SK-N-SH (cell line): ENCODE measurements around the gene PIPOX. TPM values are rescaled to one million over a fixed set of nuclear protein-coding genes. Genes with fewer than 3 reads are reported as not detected.

Experiments
- CTCF ChIA-PET: fragments of 300-600, 350-600 bp; formaldehyde crosslinking; extraction: SDS; loops from one replicate; lab custom pipeline; 2021; lab: Yijun Ruan, JAX
- POLR2A ChIA-PET: fragments of 350-600 bp; sonication (Branson Sonifier 250); formaldehyde crosslinking; extraction: SDS; loops from one replicate; lab custom pipeline; 2020; ENCODE audit warnings: antibody characterized with exemption, inconsistent platforms; lab: Yijun Ruan, JAX
- DNase-seq: peaks from one replicate; pipeline ENCODE4 v3.0.0; 2012
- H2AFZ ChIP-seq: fragments of 200-600 bp; sonication (generic); 2 replicates; pipeline ENCODE4 v1.8.1; 2016; ENCODE audit warnings: antibody characterized with exemption, mild to moderate bottlenecking, low read depth
- H3F3A ChIP-seq: fragments of 200-600 bp; sonication (generic); replicated peaks from 2 replicates; pipeline ENCODE3; 2016; ENCODE audit warnings: antibody characterized with exemption, mild to moderate bottlenecking; ENCODE audit not compliant: insufficient read depth
- H3K27ac ChIP-seq, 2 experiments: fragments of 200-500 bp in 1 of 2; fragments of 200-600 bp in 1 of 2; sonication (Bioruptor generic) in 1 of 2; sonication (generic), shearing (Covaris generic) in 1 of 2; 2 replicates each; pipeline versions ENCODE4 v1.5.1 to v1.6.1; 2014 to 2016; ENCODE audit warnings: low read depth in 2 of 2, inconsistent platforms in 1 of 2, low read length in 1 of 2, mild to moderate bottlenecking in 1 of 2, mixed read lengths in 1 of 2
- H3K27me3 ChIP-seq: fragments of 200-600 bp; sonication (generic), shearing (Covaris generic); 2 replicates; pipeline ENCODE4 v1.6.1; 2016; ENCODE audit warnings: mixed run types; ENCODE audit not compliant: insufficient read depth
- H3K36me3 ChIP-seq, 2 experiments: fragments of 200-500 bp in 1 of 2; fragments of 200-600 bp in 1 of 2; sonication (Bioruptor generic) in 1 of 2; sonication (generic) in 1 of 2; replicated peaks in 1 of 2; 2 replicates each; pipeline versions ENCODE3 to v1.5.1; 2014 to 2016; ENCODE audit warnings: low read length in 1 of 2, mild to moderate bottlenecking in 1 of 2; ENCODE audit not compliant: insufficient read depth in 2 of 2, control insufficient read depth in 1 of 2
- H3K4me1 ChIP-seq, 2 experiments: fragments of 200-500 bp in 1 of 2; fragments of 200-600 bp in 1 of 2; sonication (Bioruptor generic) in 1 of 2; sonication (generic), shearing (Covaris generic) in 1 of 2; 2 replicates each; pipeline versions ENCODE4 v1.5.1 to v1.6.1; 2014 to 2016; ENCODE audit warnings: low read depth in 1 of 2, low read length in 1 of 2, mixed run types in 1 of 2; ENCODE audit not compliant: insufficient read depth in 2 of 2, control insufficient read depth in 1 of 2
- H3K4me2 ChIP-seq: fragments of 200-600 bp; sonication (generic), shearing (Covaris generic); 2 replicates; pipeline ENCODE4 v1.6.1; 2017; ENCODE audit warnings: mixed run types
- H3K4me3 ChIP-seq, 2 experiments: fragments of 200-500 bp in 1 of 2; fragments of 200-600 bp in 1 of 2; sonication (Bioruptor generic) in 1 of 2; sonication (generic), shearing (Covaris generic) in 1 of 2; 2 replicates each; pipeline versions ENCODE4 v1.5.1 to v1.8.1; 2014 to 2016; ENCODE audit warnings: low read depth in 2 of 2, inconsistent platforms in 1 of 2, low read length in 1 of 2, mild to moderate bottlenecking in 1 of 2, mixed read lengths in 1 of 2, moderate library complexity in 1 of 2
- H3K79me2 ChIP-seq: fragments of 200-600 bp; sonication (generic); 2 replicates; pipeline ENCODE4 v1.8.1; 2017; ENCODE audit warnings: mild to moderate bottlenecking; ENCODE audit not compliant: insufficient read depth
- H3K9ac ChIP-seq: fragments of 200-600 bp; sonication (generic); 2 replicates; pipeline ENCODE4 v1.6.1; 2017; ENCODE audit warnings: mixed run types
- H3K9me2 ChIP-seq: fragments of 200-600 bp; sonication (generic); 2 replicates; pipeline ENCODE4 v1.6.1; 2017; ENCODE audit warnings: mixed run types
- H3K9me3 ChIP-seq: fragments of 200-600 bp; sonication (generic); 2 replicates; pipeline ENCODE4 v1.6.1; 2017; ENCODE audit warnings: mixed run types, mild to moderate bottlenecking, moderate library complexity
- H4K20me1 ChIP-seq: fragments of 200-600 bp; sonication (generic); 2 replicates; pipeline ENCODE4 v1.6.1; 2017; ENCODE audit warnings: mild to moderate bottlenecking, mixed run types; ENCODE audit not compliant: insufficient read depth
- FOXM1 ChIP-seq: IDR thresholded peaks from 2 replicates; pipeline ENCODE4 v1.4.0; 2012; ENCODE audit warnings: low read depth, mild to moderate bottlenecking
- GABPA ChIP-seq: IDR thresholded peaks from 2 replicates; pipeline ENCODE4 v1.4.0; 2012; ENCODE audit warnings: low read depth, mild to moderate bottlenecking
- GATA2 ChIP-seq: sonication (generic); formaldehyde crosslinking; IDR thresholded peaks from 2 replicates; pipeline ENCODE4 v1.5.0; 2020; ENCODE audit warnings: mild to moderate bottlenecking, missing genetic modification reagents
- JUND ChIP-seq: IDR thresholded peaks from 2 replicates; pipeline ENCODE4 v1.4.0; 2012
- MXI1 ChIP-seq: IDR thresholded peaks from 2 replicates; pipeline ENCODE4 v1.6.1; 2012; ENCODE audit warnings: mild to moderate bottlenecking, low read depth, low read length, improper control_type of control experiment
- NFIC ChIP-seq: IDR thresholded peaks from 2 replicates; pipeline ENCODE4 v1.4.0; 2012; ENCODE audit warnings: borderline replicate concordance
- RAD21 ChIP-seq: IDR thresholded peaks from 2 replicates; pipeline ENCODE4 v1.6.1; 2012; ENCODE audit warnings: mild to moderate bottlenecking, low read length
- RCOR1 ChIP-seq: fragments of 150-350 bp; IDR thresholded peaks from 2 replicates; pipeline ENCODE4 v1.6.1; 2017; ENCODE audit warnings: antibody characterized with exemption, low read length
- SIN3A ChIP-seq: IDR thresholded peaks from 2 replicates; pipeline ENCODE4 v1.6.1; 2012; ENCODE audit warnings: low read depth, mild to moderate bottlenecking, low read length, moderate library complexity, borderline replicate concordance
- TEAD4 ChIP-seq: IDR thresholded peaks from 2 replicates; pipeline ENCODE4 v1.4.0; 2012; ENCODE audit warnings: mild to moderate bottlenecking, borderline replicate concordance; ENCODE audit not compliant: insufficient read depth
- YY1 ChIP-seq: IDR thresholded peaks from 2 replicates; pipeline ENCODE4 v1.4.0; 2012; ENCODE audit warnings: low read depth, mild to moderate bottlenecking
- WGBS: methylation state at CpG from one replicate; pipeline ENCODE4 v1.1.6; 2017; ENCODE audit warnings: low lambda C conversion rate; 5-methylcytosine and 5-hydroxymethylcytosine counted together
- polyA plus RNA-seq, 3 experiments: library from polyadenylated mRNA; depleted of rRNA; stranded (reverse); fragments of >200 nt; gene quantifications; 2 replicates each; pipeline ENCODE4 v1.2.3, GENCODE V29; 2012
- TF ChIP-seq, protein P1 (sequence below): IDR thresholded peaks from 2 replicates; pipeline ENCODE4; 2012
- TF ChIP-seq, protein P2 (sequence below): IDR thresholded peaks from 2 replicates; pipeline ENCODE4 v1.4.0; 2012; ENCODE audit warnings: low read depth, borderline replicate concordance

PIPOX gene
- polyA plus RNA-seq, 1 of the 3 experiments (the other 2 are of a cell fraction): 0.31 TPM

DNA sequence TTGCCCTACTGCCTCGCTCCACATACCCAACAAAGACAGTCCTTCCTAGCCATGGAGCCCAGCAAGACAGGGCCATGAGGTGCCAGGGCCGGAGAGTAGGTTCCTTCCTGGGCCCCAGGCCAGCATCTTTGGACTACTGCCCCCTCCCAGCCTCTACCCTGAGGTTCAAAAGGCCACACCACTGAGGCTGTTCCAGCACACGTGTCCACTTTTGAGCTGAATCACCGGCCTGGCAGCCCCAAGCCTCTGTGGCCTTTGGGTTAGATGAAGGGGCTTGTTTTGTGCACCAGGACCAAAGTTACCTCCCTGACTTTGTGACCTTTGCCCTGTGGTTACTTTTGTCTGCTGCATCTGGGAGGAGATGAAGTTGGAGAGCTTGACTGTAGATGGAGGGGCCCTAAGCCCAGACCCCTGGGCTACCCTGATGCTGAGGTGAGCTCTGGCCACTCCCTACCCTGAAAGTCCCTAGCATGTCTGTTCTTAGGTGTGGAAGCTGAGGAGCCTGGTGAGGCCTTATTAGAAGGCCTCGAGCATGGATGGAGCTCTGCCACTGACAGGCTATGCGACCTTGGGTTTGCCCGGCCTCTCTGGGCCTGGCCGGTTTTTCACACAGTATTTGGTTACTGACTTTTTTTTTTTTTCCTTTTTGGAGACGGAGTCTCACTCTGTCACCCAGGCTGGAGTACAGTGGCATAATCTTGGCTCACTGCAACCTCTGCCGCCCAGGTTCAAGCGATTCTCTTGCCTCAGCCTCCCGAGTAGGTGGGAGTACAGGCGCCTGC, 49.1 kb upstream of the PIPOX start (continued):
- TF ChIP-seq, protein P1, sequence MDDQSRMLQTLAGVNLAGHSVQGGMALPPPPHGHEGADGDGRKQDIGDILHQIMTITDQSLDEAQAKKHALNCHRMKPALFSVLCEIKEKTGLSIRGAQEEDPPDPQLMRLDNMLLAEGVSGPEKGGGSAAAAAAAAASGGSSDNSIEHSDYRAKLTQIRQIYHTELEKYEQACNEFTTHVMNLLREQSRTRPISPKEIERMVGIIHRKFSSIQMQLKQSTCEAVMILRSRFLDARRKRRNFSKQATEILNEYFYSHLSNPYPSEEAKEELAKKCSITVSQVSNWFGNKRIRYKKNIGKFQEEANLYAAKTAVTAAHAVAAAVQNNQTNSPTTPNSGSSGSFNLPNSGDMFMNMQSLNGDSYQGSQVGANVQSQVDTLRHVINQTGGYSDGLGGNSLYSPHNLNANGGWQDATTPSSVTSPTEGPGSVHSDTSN: no peak
- TF ChIP-seq RAD21 (no peak), TEAD4 (no peak), FOXM1 (no peak), GABPA (no peak), GATA2 (no peak), MXI1 (no peak)

DNA sequence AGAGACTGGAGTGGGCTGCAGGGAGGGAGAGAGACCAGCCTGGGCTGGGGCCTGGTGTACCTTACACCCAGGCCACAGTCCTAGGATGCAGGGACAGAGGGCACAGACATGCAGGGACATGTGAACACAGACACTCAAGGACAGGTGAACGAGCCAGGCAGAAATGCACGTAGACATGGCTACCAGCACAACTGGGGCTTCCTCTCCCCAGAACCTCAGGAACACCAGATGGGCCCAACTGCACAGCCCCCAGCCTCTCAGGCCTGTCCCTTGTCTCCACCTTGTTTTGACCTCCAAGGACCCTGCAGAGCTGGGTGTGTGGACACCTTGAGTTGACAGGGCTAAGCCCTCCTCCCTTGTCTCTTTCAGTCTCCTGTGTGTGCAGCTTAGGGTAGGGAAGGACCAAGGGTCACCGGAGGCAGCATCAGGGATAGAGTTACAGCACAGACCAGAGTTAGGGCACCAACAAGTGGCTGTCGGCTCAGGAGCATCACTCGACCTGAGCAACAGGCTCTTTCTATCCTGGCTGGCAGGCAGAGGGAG, 46.3 kb upstream of the PIPOX start:
- no peaks in the 10 kb centered on the region for H3K9me3 ChIP-seq
- POLR2A ChIA-PET: no interaction called here
- H3K4me2 ChIP-seq: no peak overlapping the region
- no peaks in the 10 kb centered on the region for H3K9me2 ChIP-seq
- DNase-seq: no peak
- H3F3A ChIP-seq: no peaks in the 10 kb centered on the region
- CTCF ChIA-PET: interaction anchor here (1.3 to 2.3 kb wide), 3 partner anchors 10 to 31 kb away, joined by 5 to 8 read pairs (median 6); partner anchors contain the start of gene SEZ6
- peaks cover 0 to 37% of the 10 kb centered on the region in 2 experiments; a peak in 1 of 4 replicates for H3K4me1 ChIP-seq
- no peak overlapping the region for H3K9ac ChIP-seq
- no peak for TF ChIP-seq FOXM1
- TF ChIP-seq JUND: no peak
- TF ChIP-seq, protein P2, sequence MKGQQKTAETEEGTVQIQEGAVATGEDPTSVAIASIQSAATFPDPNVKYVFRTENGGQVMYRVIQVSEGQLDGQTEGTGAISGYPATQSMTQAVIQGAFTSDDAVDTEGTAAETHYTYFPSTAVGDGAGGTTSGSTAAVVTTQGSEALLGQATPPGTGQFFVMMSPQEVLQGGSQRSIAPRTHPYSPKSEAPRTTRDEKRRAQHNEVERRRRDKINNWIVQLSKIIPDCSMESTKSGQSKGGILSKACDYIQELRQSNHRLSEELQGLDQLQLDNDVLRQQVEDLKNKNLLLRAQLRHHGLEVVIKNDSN: no peak
- no peak for TF ChIP-seq YY1
- no peak for TF ChIP-seq RCOR1
- no peak for TF ChIP-seq NFIC
- TF ChIP-seq, protein P1: no peak
- no peak for TF ChIP-seq SIN3A
- no peaks in the 10 kb centered on the region for H3K79me2 ChIP-seq
- peaks cover 5% of the 10 kb centered on the region; the same call in 1 of the 2 replicates for H3K27me3 ChIP-seq
- no peak overlapping the region for H3K4me3 ChIP-seq
- WGBS: 56% methylated on average over 3 of the region's 5 CpGs
- no peak overlapping the region for H3K27ac ChIP-seq
- no peak overlapping the region for H2AFZ ChIP-seq
- H3K36me3 ChIP-seq: no peaks in the 10 kb centered on the region
- no peaks in the 10 kb centered on the region for H4K20me1 ChIP-seq
